OCI-LY7 (cell line): Measurements from ENCODE around the gene STX16. TPM values are rescaled to one million over a fixed set of nuclear protein-coding genes. Genes with fewer than 3 reads are reported as not detected.

Source experiments
- BruUV-seq: library from RNA; stranded (reverse); fragments of 400-500 nt; replicated peaks from 2 replicates; lab custom pipeline; 2021; lab: Mats Ljungman, UMichigan
- CTCF ChIA-PET: fragments of 300-600 bp; sonication (Branson Sonifier 250); formaldehyde crosslinking; loops from one replicate; lab custom pipeline; 2022; ENCODE audit warnings: antibody characterized with exemption; ENCODE audit not compliant: unreplicated experiment; lab: Charles Lee
- POLR2A ChIA-PET: fragments of 300-600 bp; sonication (Branson Sonifier 250); formaldehyde crosslinking; loops from one replicate; lab custom pipeline; 2022; ENCODE audit warnings: antibody characterized with exemption; lab: Charles Lee
- DNase-seq: peaks from one replicate; pipeline ENCODE4 v3.0.0-alpha.2; 2015; ENCODE audit warnings: low spot score
- H2AFZ ChIP-seq: fragments of 200-600 bp; sonication (generic), shearing (Covaris generic); 2 replicates; pipeline ENCODE4 v1.6.1; 2014; ENCODE audit warnings: mild to moderate bottlenecking, antibody characterized with exemption, low read length, moderate library complexity
- H3K27ac ChIP-seq: fragments of 200-600 bp; sonication (generic); 2 replicates; pipeline ENCODE4 v1.5.1; 2014; ENCODE audit warnings: mixed run types, low read depth, mild to moderate bottlenecking, moderate library complexity, low read length, inconsistent platforms; ENCODE audit not compliant: poor library complexity, severe bottlenecking
- H3K36me3 ChIP-seq: fragments of 200-600 bp; sonication (generic); 2 replicates; pipeline ENCODE4 v1.6.1; 2014; ENCODE audit warnings: mild to moderate bottlenecking, antibody characterized with exemption, low read length, moderate library complexity, mixed read lengths; ENCODE audit not compliant: insufficient read depth
- H3K4me1 ChIP-seq: fragments of 200-600 bp; sonication (generic); 2 replicates; pipeline ENCODE4 v1.5.1; 2014; ENCODE audit warnings: mild to moderate bottlenecking, low read length; ENCODE audit not compliant: insufficient read depth, poor library complexity, severe bottlenecking
- H3K4me2 ChIP-seq: fragments of 200-600 bp; sonication (generic); 2 replicates; pipeline ENCODE4 v1.6.1; 2014; ENCODE audit warnings: mild to moderate bottlenecking, low read length
- H3K4me3 ChIP-seq: fragments of 200-600 bp; sonication (generic); 2 replicates; pipeline ENCODE4 v1.5.1; 2014; ENCODE audit warnings: mild to moderate bottlenecking, low read depth, low read length; ENCODE audit not compliant: poor library complexity, severe bottlenecking
- H3K79me2 ChIP-seq: fragments of 200-600 bp; sonication (generic); 2 replicates; pipeline ENCODE4 v1.6.1; 2016; ENCODE audit warnings: low read depth, mild to moderate bottlenecking, low read length, moderate library complexity, mixed read lengths; ENCODE audit not compliant: insufficient read depth
- H3K9me2 ChIP-seq: fragments of 200-600 bp; sonication (generic); 2 replicates; pipeline ENCODE4 v1.6.1; 2016; ENCODE audit warnings: mild to moderate bottlenecking, low read length, mixed read lengths; ENCODE audit not compliant: insufficient read depth
- H3K9me3 ChIP-seq: fragments of 200-600 bp; sonication (generic); 2 replicates; pipeline ENCODE4 v1.6.1; 2014; ENCODE audit warnings: mild to moderate bottlenecking, mixed run types, low read length, mixed read lengths
- H4K20me1 ChIP-seq: fragments of 200-600 bp; sonication (generic); 2 replicates; pipeline ENCODE4 v1.6.1; 2014; ENCODE audit warnings: mild to moderate bottlenecking, antibody characterized with exemption, low read length, moderate library complexity, mixed read lengths; ENCODE audit not compliant: insufficient read depth
- CTCF ChIP-seq: fragments of 200-600 bp; sonication (generic); conservative IDR thresholded peaks from 2 replicates; pipeline ENCODE4 v1.5.1; 2014; ENCODE audit warnings: mild to moderate bottlenecking, antibody characterized with exemption, low read length, moderate library complexity, mixed read lengths
- EZH2phosphoT487 ChIP-seq: fragments of 200-600 bp; sonication (generic); IDR thresholded peaks from 2 replicates; pipeline ENCODE4 v1.6.1; 2018; ENCODE audit warnings: low read depth, borderline replicate concordance, mild to moderate bottlenecking, mixed run types, antibody characterized with exemption, low read length, moderate library complexity, mixed read lengths
- intact Hi-C: fragments of 100-400 bp; cut with micrococcal nuclease; formaldehyde crosslinking; loops from one replicate; pipeline ENCODE4 v1.10.0; 2022; ENCODE audit not compliant: unreplicated experiment
- total RNA-seq, 2 experiments: library from RNA; depleted of rRNA in 1 of 2; stranded (reverse); fragments of >200 nt in 1 of 2; shearing (Covaris generic) in 1 of 2; gene quantifications; 2 replicates each; pipeline ENCODE4 v1.2.3, GENCODE V29; 2014 to 2022

STX16 gene
- total RNA-seq, 2 experiments from 2014 or later, result 48.2 to 89.5 TPM

GRCh38 chr20:58603721-58604120 is 47.4 kb upstream of the STX16 start:
- no peak overlapping the region for H2AFZ ChIP-seq
- H3K4me2 ChIP-seq, result no peak overlapping the region
- no peaks in the 10 kb centered on the region for H4K20me1 ChIP-seq
- H3K79me2 ChIP-seq, result no peaks in the 10 kb centered on the region
- intact Hi-C loops, result no loop called here
- no peaks in the 10 kb centered on the region for H3K9me3 ChIP-seq
- no peak overlapping the region for H3K4me3 ChIP-seq
- H3K4me1 ChIP-seq, result no peaks in the 10 kb centered on the region
- no peaks in the 10 kb centered on the region for H3K36me3 ChIP-seq
- BruUV-seq, result no TSS peak
- POLR2A ChIA-PET, result no interaction called here
- no peak overlapping the region for H3K27ac ChIP-seq
- CTCF ChIA-PET, result interaction anchor here (0.5 kb wide), 1 partner anchor 27 kb away, joined by 4 read pairs; no protein-coding TSS in a partner anchor
- H3K9me2 ChIP-seq, result no peaks in the 10 kb centered on the region
- TF ChIP-seq EZH2phosphoT487 (no peak), CTCF (no peak)
- no peak for DNase-seq

- Histone ChIP-seq H3K4me1 (no peaks in the 10 kb centered on the region), H3K36me3 (no peaks in the 10 kb centered on the region), H3K4me2 (no peak overlapping the region), H3K9me2 (no peaks in the 10 kb centered on the region), H2AFZ (no peak overlapping the region), H4K20me1 (no peaks in the 10 kb centered on the region), H3K9me3 (no peaks in the 10 kb centered on the region), H3K4me3 (no peak overlapping the region), H3K79me2 (no peaks in the 10 kb centered on the region), H3K27ac (no peak overlapping the region)
- no peak for TF ChIP-seq EZH2phosphoT487
- no peak for TF ChIP-seq CTCF
- ChIA-PET POLR2A (no interaction called here), CTCF (no interaction called here)
- intact Hi-C loops, result no loop called here
- no TSS peak for BruUV-seq
- DNase-seq, result no peak
Measured at GRCh38 chr20:58604128-58604881, 46.8 kb upstream of the STX16 start.

- no peak for TF ChIP-seq EZH2phosphoT487
- no peak for TF ChIP-seq CTCF
- H3K4me2 ChIP-seq, result no peak overlapping the region
- H3K9me2 ChIP-seq, result no peaks in the 10 kb centered on the region
- no peaks in the 10 kb centered on the region for H3K79me2 ChIP-seq
- H3K4me3 ChIP-seq, result no peak overlapping the region
- POLR2A ChIA-PET, result no interaction called here
- H2AFZ ChIP-seq, result no peak overlapping the region
- no peaks in the 10 kb centered on the region for H3K36me3 ChIP-seq
- no peaks in the 10 kb centered on the region for H3K4me1 ChIP-seq
- no TSS peak for BruUV-seq
- CTCF ChIA-PET, result no interaction called here
- no peak overlapping the region for H3K27ac ChIP-seq
- DNase-seq, result no peak
- no peaks in the 10 kb centered on the region for H4K20me1 ChIP-seq
- intact Hi-C loops, result no loop called here
- no peaks in the 10 kb centered on the region for H3K9me3 ChIP-seq
Measured at GRCh38 chr20:58605292-58606065, 45.6 kb upstream of the STX16 start.
